Stimulated activated CD4-positive, alpha-beta T cell treated with anti-CD3 and anti-CD28 coated beads, Interleukin-15, amount 100 ng/mL, for 24 hours (primary cell): ENCODE data around the gene TMEM132C.

ENCODE experiments used
- DNase-seq: peaks from one replicate; pipeline ENCODE4 v3.0.0-alpha.2; 2020

TMEM132C gene

GRCh38 chr12:128288896-128289295, 21.9 kb downstream of the TMEM132C start:
- DNase-seq: no peak

GRCh38 chr12:128290938-128291337, 24.0 kb downstream of the TMEM132C start:
- DNase-seq: no peak

- no peak for DNase-seq
Measured at GRCh38 chr12:128298091-128298748, 31.2 kb downstream of the TMEM132C start.

- DNase-seq: no peak
Measured at GRCh38 chr12:128305336-128305892, 38.4 kb downstream of the TMEM132C start.

- no peak for DNase-seq
Measured at GRCh38 chr12:128307791-128308190, 40.8 kb downstream of the TMEM132C start.

GRCh38 chr12:128312661-128313060, 45.7 kb downstream of the TMEM132C start:
- no peak for DNase-seq

- no peak for DNase-seq
Measured at GRCh38 chr12:128313931-128314330, 47.0 kb downstream of the TMEM132C start.

- no peak for DNase-seq
Measured at GRCh38 chr12:128314611-128315010, 47.6 kb downstream of the TMEM132C start.

- DNase-seq: no peak
Measured at GRCh38 chr12:128316078-128316477, 49.1 kb downstream of the TMEM132C start.

GRCh38 chr12:128316973-128317526, 50.1 kb downstream of the TMEM132C start:
- DNase-seq: no peak

- no peak for DNase-seq
Measured at GRCh38 chr12:128318341-128318740, 51.4 kb downstream of the TMEM132C start.

- no peak for DNase-seq
Measured at GRCh38 chr12:128318946-128319345, 52.0 kb downstream of the TMEM132C start.

- DNase-seq: no peak
Measured at GRCh38 chr12:128322341-128322740, 55.4 kb downstream of the TMEM132C start.

- DNase-seq: no peak
Measured at GRCh38 chr12:128323145-128323920, 56.4 kb downstream of the TMEM132C start.

- DNase-seq: no peak
Measured at GRCh38 chr12:128325646-128326045, 58.7 kb downstream of the TMEM132C start.

- DNase-seq: no peak
Measured at GRCh38 chr12:128326406-128326805, 59.4 kb downstream of the TMEM132C start.

GRCh38 chr12:128328961-128329360, 62.0 kb downstream of the TMEM132C start:
- DNase-seq: no peak

- DNase-seq: no peak
Measured at GRCh38 chr12:128336204-128337070, 69.5 kb downstream of the TMEM132C start.

GRCh38 chr12:128337071-128337345, 70.0 kb downstream of the TMEM132C start:
- no peak for DNase-seq

GRCh38 chr12:128337431-128338170, 70.6 kb downstream of the TMEM132C start:
- DNase-seq: no peak

- no peak for DNase-seq
Measured at GRCh38 chr12:128338386-128339125, 71.6 kb downstream of the TMEM132C start.

- DNase-seq: no peak
Measured at GRCh38 chr12:128339126-128339520, 72.2 kb downstream of the TMEM132C start.
